SK-N-SH (cell line): Measurements from ENCODE around the gene CHID1. TPM values are rescaled to one million over a fixed set of nuclear protein-coding genes. Genes with fewer than 3 reads are reported as not detected.

Source experiments
- CTCF ChIA-PET: fragments of 300-600, 350-600 bp; formaldehyde crosslinking; extraction: SDS; loops from one replicate; lab custom pipeline; 2021; lab: Yijun Ruan, JAX
- POLR2A ChIA-PET: fragments of 350-600 bp; sonication (Branson Sonifier 250); formaldehyde crosslinking; extraction: SDS; loops from one replicate; lab custom pipeline; 2020; ENCODE audit warnings: antibody characterized with exemption, inconsistent platforms; lab: Yijun Ruan, JAX
- DNase-seq: peaks from one replicate; pipeline ENCODE4 v3.0.0; 2012
- H2AFZ ChIP-seq: fragments of 200-600 bp; sonication (generic); 2 replicates; pipeline ENCODE4 v1.8.1; 2016; ENCODE audit warnings: antibody characterized with exemption, mild to moderate bottlenecking, low read depth
- H3F3A ChIP-seq: fragments of 200-600 bp; sonication (generic); replicated peaks from 2 replicates; pipeline ENCODE3; 2016; ENCODE audit warnings: antibody characterized with exemption, mild to moderate bottlenecking; ENCODE audit not compliant: insufficient read depth
- H3K27ac ChIP-seq, 2 experiments: fragments of 200-500 bp in 1 of 2; fragments of 200-600 bp in 1 of 2; sonication (Bioruptor generic) in 1 of 2; sonication (generic), shearing (Covaris generic) in 1 of 2; 2 replicates each; pipeline versions ENCODE4 v1.5.1 to v1.6.1; 2014 to 2016; ENCODE audit warnings: low read depth in 2 of 2, inconsistent platforms in 1 of 2, low read length in 1 of 2, mild to moderate bottlenecking in 1 of 2, mixed read lengths in 1 of 2
- H3K27me3 ChIP-seq: fragments of 200-600 bp; sonication (generic), shearing (Covaris generic); 2 replicates; pipeline ENCODE4 v1.6.1; 2016; ENCODE audit warnings: mixed run types; ENCODE audit not compliant: insufficient read depth
- H3K36me3 ChIP-seq, 2 experiments: fragments of 200-500 bp in 1 of 2; fragments of 200-600 bp in 1 of 2; sonication (Bioruptor generic) in 1 of 2; sonication (generic) in 1 of 2; replicated peaks in 1 of 2; 2 replicates each; pipeline versions ENCODE3 to v1.5.1; 2014 to 2016; ENCODE audit warnings: low read length in 1 of 2, mild to moderate bottlenecking in 1 of 2; ENCODE audit not compliant: insufficient read depth in 2 of 2, control insufficient read depth in 1 of 2
- H3K4me1 ChIP-seq, 2 experiments: fragments of 200-500 bp in 1 of 2; fragments of 200-600 bp in 1 of 2; sonication (Bioruptor generic) in 1 of 2; sonication (generic), shearing (Covaris generic) in 1 of 2; 2 replicates each; pipeline versions ENCODE4 v1.5.1 to v1.6.1; 2014 to 2016; ENCODE audit warnings: low read depth in 1 of 2, low read length in 1 of 2, mixed run types in 1 of 2; ENCODE audit not compliant: insufficient read depth in 2 of 2, control insufficient read depth in 1 of 2
- H3K4me2 ChIP-seq: fragments of 200-600 bp; sonication (generic), shearing (Covaris generic); 2 replicates; pipeline ENCODE4 v1.6.1; 2017; ENCODE audit warnings: mixed run types
- H3K4me3 ChIP-seq, 2 experiments: fragments of 200-500 bp in 1 of 2; fragments of 200-600 bp in 1 of 2; sonication (Bioruptor generic) in 1 of 2; sonication (generic), shearing (Covaris generic) in 1 of 2; 2 replicates each; pipeline versions ENCODE4 v1.5.1 to v1.8.1; 2014 to 2016; ENCODE audit warnings: low read depth in 2 of 2, inconsistent platforms in 1 of 2, low read length in 1 of 2, mild to moderate bottlenecking in 1 of 2, mixed read lengths in 1 of 2, moderate library complexity in 1 of 2
- H3K79me2 ChIP-seq: fragments of 200-600 bp; sonication (generic); 2 replicates; pipeline ENCODE4 v1.8.1; 2017; ENCODE audit warnings: mild to moderate bottlenecking; ENCODE audit not compliant: insufficient read depth
- H3K9ac ChIP-seq: fragments of 200-600 bp; sonication (generic); 2 replicates; pipeline ENCODE4 v1.6.1; 2017; ENCODE audit warnings: mixed run types
- H3K9me2 ChIP-seq: fragments of 200-600 bp; sonication (generic); 2 replicates; pipeline ENCODE4 v1.6.1; 2017; ENCODE audit warnings: mixed run types
- H3K9me3 ChIP-seq: fragments of 200-600 bp; sonication (generic); 2 replicates; pipeline ENCODE4 v1.6.1; 2017; ENCODE audit warnings: mixed run types, mild to moderate bottlenecking, moderate library complexity
- H4K20me1 ChIP-seq: fragments of 200-600 bp; sonication (generic); 2 replicates; pipeline ENCODE4 v1.6.1; 2017; ENCODE audit warnings: mild to moderate bottlenecking, mixed run types; ENCODE audit not compliant: insufficient read depth
- CHD2 ChIP-seq: fragments of 150-350 bp; IDR thresholded peaks from 2 replicates; pipeline ENCODE4 v1.6.1; 2018; ENCODE audit warnings: low read length; ENCODE audit not compliant: partially characterized antibody
- FOSL2 ChIP-seq: IDR thresholded peaks from 2 replicates; pipeline ENCODE4 v1.4.0; 2012; ENCODE audit warnings: low read depth, mild to moderate bottlenecking, moderate library complexity, borderline replicate concordance
- FOXJ3 ChIP-seq: sonication (generic); formaldehyde crosslinking; IDR thresholded peaks from 2 replicates; pipeline ENCODE4 v1.5.1; 2020; ENCODE audit warnings: mild to moderate bottlenecking, missing genetic modification reagents
- FOXM1 ChIP-seq: IDR thresholded peaks from 2 replicates; pipeline ENCODE4 v1.4.0; 2012; ENCODE audit warnings: low read depth, mild to moderate bottlenecking
- NFIC ChIP-seq: IDR thresholded peaks from 2 replicates; pipeline ENCODE4 v1.4.0; 2012; ENCODE audit warnings: borderline replicate concordance
- NRF1 ChIP-seq: IDR thresholded peaks from 2 replicates; pipeline ENCODE4 v1.6.1; 2012; ENCODE audit warnings: low read depth, mild to moderate bottlenecking, low read length
- POLR2AphosphoS5 ChIP-seq: IDR thresholded peaks from 2 replicates; pipeline ENCODE4 v1.6.1; 2012; ENCODE audit warnings: low read depth, low read length
- RCOR1 ChIP-seq: fragments of 150-350 bp; IDR thresholded peaks from 2 replicates; pipeline ENCODE4 v1.6.1; 2017; ENCODE audit warnings: antibody characterized with exemption, low read length
- RFX5 ChIP-seq: IDR thresholded peaks from 2 replicates; pipeline ENCODE4 v1.6.1; 2012; ENCODE audit warnings: mild to moderate bottlenecking, improper control_type of control experiment, low read length
- SIN3A ChIP-seq: IDR thresholded peaks from 2 replicates; pipeline ENCODE4 v1.6.1; 2012; ENCODE audit warnings: low read depth, mild to moderate bottlenecking, low read length, moderate library complexity, borderline replicate concordance
- TAF1 ChIP-seq: IDR thresholded peaks from 2 replicates; pipeline ENCODE4 v1.6.1; 2012; ENCODE audit warnings: low read depth, mild to moderate bottlenecking, low read length, moderate library complexity, borderline replicate concordance
- TCF12 ChIP-seq: IDR thresholded peaks from 2 replicates; pipeline ENCODE4 v1.4.0; 2012
- TEAD4 ChIP-seq: IDR thresholded peaks from 2 replicates; pipeline ENCODE4 v1.4.0; 2012; ENCODE audit warnings: mild to moderate bottlenecking, borderline replicate concordance; ENCODE audit not compliant: insufficient read depth
- WGBS: methylation state at CpG from one replicate; pipeline ENCODE4 v1.1.6; 2017; ENCODE audit warnings: low lambda C conversion rate; 5-methylcytosine and 5-hydroxymethylcytosine counted together
- polyA plus RNA-seq, 3 experiments: library from polyadenylated mRNA; depleted of rRNA; stranded (reverse); fragments of >200 nt; gene quantifications; 2 replicates each; pipeline ENCODE4 v1.2.3, GENCODE V29; 2012
- TF ChIP-seq, protein P1 (sequence below): IDR thresholded peaks from 2 replicates; pipeline ENCODE4 v1.4.0; 2012; ENCODE audit warnings: low read depth, borderline replicate concordance
- TF ChIP-seq, protein P2 (sequence below): IDR thresholded peaks from 2 replicates; pipeline ENCODE4 v1.4.0; 2012; ENCODE audit warnings: low read depth
- TF ChIP-seq, protein P3 (sequence below): IDR thresholded peaks from 2 replicates; pipeline ENCODE4 v1.6.1; 2012; ENCODE audit warnings: mild to moderate bottlenecking, low read depth, low read length, moderate library complexity
- TF ChIP-seq, protein P4 (sequence below): fragments of 200-600 bp; sonication (generic); IDR thresholded peaks from 2 replicates; pipeline ENCODE4 v1.6.1; 2017; ENCODE audit warnings: antibody characterized with exemption, mild to moderate bottlenecking, moderate library complexity
- TF ChIP-seq, protein P5 (sequence below): fragments of 150-350 bp; IDR thresholded peaks from 2 replicates; pipeline ENCODE4 v1.6.1; 2017; ENCODE audit warnings: antibody characterized with exemption, low read length, low read depth, borderline replicate concordance
- TF ChIP-seq, protein P6 (sequence below): IDR thresholded peaks from 2 replicates; pipeline ENCODE4; 2012

The CHID1 gene
- polyA plus RNA-seq, 1 of the 3 experiments (the other 2 are of a cell fraction) = 231 TPM

DNA sequence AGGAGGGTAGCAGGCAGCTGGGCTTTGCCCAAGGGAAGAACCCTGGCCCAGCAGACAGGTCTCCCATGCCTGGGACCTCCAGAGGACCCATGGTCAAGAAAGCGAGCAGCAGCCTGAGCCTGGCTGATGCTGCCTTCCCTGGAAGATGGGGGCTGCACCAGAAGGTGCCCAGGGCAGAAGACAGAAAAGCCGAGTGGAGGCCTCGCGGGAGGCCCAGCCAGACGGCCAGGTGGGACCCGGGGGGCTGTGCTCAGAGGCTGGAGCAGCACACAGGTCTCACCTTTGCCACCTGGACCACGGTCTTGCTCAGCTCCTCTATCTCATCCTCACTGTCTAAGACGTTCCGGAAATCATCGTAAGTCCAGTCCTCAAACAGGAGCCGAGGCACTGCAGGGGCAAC lies 10.9 kb downstream of the CHID1 start:
- Histone ChIP-seq H3K9me2 (no peaks in the 10 kb centered on the region), H3K4me1 (no peaks in the 10 kb centered on the region), H3F3A (no peaks in the 10 kb centered on the region), H3K4me2 (no peak overlapping the region), H3K27ac (no peak overlapping the region), H3K9me3 (no peaks in the 10 kb centered on the region), H3K27me3 (no peaks in the 10 kb centered on the region), H3K36me3 (peaks cover 0 to 61% of the 10 kb centered on the region in 2 experiments), H3K9ac (no peak overlapping the region), H3K4me3 (no peak overlapping the region), H2AFZ (no peak overlapping the region), H4K20me1 (no peaks in the 10 kb centered on the region), H3K79me2 (no peaks in the 10 kb centered on the region)
- ChIA-PET POLR2A (no interaction called here), CTCF (interaction anchor here (2.6 kb wide), 1 partner anchor 51 kb away, joined by 21 read pairs; no protein-coding TSS in a partner anchor)
- TF ChIP-seq FOXM1 (no peak), RCOR1 (no peak), TAF1 (no peak), FOXJ3 (CRISPR knock-in tag) (no peak), TEAD4 (no peak), TCF12 (no peak), RFX5 (no peak), NRF1 (no peak), NFIC (no peak), FOSL2 (no peak), SIN3A (no peak), CHD2 (no peak), POLR2AphosphoS5 (no peak)
- TF ChIP-seq, protein P1, sequence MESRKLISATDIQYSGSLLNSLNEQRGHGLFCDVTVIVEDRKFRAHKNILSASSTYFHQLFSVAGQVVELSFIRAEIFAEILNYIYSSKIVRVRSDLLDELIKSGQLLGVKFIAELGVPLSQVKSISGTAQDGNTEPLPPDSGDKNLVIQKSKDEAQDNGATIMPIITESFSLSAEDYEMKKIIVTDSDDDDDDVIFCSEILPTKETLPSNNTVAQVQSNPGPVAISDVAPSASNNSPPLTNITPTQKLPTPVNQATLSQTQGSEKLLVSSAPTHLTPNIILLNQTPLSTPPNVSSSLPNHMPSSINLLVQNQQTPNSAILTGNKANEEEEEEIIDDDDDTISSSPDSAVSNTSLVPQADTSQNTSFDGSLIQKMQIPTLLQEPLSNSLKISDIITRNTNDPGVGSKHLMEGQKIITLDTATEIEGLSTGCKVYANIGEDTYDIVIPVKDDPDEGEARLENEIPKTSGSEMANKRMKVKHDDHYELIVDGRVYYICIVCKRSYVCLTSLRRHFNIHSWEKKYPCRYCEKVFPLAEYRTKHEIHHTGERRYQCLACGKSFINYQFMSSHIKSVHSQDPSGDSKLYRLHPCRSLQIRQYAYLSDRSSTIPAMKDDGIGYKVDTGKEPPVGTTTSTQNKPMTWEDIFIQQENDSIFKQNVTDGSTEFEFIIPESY = no peak
- TF ChIP-seq, protein P2, sequence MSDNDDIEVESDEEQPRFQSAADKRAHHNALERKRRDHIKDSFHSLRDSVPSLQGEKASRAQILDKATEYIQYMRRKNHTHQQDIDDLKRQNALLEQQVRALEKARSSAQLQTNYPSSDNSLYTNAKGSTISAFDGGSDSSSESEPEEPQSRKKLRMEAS = no peak
- TF ChIP-seq, protein P3, sequence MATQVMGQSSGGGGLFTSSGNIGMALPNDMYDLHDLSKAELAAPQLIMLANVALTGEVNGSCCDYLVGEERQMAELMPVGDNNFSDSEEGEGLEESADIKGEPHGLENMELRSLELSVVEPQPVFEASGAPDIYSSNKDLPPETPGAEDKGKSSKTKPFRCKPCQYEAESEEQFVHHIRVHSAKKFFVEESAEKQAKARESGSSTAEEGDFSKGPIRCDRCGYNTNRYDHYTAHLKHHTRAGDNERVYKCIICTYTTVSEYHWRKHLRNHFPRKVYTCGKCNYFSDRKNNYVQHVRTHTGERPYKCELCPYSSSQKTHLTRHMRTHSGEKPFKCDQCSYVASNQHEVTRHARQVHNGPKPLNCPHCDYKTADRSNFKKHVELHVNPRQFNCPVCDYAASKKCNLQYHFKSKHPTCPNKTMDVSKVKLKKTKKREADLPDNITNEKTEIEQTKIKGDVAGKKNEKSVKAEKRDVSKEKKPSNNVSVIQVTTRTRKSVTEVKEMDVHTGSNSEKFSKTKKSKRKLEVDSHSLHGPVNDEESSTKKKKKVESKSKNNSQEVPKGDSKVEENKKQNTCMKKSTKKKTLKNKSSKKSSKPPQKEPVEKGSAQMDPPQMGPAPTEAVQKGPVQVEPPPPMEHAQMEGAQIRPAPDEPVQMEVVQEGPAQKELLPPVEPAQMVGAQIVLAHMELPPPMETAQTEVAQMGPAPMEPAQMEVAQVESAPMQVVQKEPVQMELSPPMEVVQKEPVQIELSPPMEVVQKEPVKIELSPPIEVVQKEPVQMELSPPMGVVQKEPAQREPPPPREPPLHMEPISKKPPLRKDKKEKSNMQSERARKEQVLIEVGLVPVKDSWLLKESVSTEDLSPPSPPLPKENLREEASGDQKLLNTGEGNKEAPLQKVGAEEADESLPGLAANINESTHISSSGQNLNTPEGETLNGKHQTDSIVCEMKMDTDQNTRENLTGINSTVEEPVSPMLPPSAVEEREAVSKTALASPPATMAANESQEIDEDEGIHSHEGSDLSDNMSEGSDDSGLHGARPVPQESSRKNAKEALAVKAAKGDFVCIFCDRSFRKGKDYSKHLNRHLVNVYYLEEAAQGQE = no peak
- TF ChIP-seq, protein P4, sequence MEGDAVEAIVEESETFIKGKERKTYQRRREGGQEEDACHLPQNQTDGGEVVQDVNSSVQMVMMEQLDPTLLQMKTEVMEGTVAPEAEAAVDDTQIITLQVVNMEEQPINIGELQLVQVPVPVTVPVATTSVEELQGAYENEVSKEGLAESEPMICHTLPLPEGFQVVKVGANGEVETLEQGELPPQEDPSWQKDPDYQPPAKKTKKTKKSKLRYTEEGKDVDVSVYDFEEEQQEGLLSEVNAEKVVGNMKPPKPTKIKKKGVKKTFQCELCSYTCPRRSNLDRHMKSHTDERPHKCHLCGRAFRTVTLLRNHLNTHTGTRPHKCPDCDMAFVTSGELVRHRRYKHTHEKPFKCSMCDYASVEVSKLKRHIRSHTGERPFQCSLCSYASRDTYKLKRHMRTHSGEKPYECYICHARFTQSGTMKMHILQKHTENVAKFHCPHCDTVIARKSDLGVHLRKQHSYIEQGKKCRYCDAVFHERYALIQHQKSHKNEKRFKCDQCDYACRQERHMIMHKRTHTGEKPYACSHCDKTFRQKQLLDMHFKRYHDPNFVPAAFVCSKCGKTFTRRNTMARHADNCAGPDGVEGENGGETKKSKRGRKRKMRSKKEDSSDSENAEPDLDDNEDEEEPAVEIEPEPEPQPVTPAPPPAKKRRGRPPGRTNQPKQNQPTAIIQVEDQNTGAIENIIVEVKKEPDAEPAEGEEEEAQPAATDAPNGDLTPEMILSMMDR = no peak
- TF ChIP-seq, protein P5, sequence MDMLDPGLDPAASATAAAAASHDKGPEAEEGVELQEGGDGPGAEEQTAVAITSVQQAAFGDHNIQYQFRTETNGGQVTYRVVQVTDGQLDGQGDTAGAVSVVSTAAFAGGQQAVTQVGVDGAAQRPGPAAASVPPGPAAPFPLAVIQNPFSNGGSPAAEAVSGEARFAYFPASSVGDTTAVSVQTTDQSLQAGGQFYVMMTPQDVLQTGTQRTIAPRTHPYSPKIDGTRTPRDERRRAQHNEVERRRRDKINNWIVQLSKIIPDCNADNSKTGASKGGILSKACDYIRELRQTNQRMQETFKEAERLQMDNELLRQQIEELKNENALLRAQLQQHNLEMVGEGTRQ = no peak
- TF ChIP-seq, protein P6, sequence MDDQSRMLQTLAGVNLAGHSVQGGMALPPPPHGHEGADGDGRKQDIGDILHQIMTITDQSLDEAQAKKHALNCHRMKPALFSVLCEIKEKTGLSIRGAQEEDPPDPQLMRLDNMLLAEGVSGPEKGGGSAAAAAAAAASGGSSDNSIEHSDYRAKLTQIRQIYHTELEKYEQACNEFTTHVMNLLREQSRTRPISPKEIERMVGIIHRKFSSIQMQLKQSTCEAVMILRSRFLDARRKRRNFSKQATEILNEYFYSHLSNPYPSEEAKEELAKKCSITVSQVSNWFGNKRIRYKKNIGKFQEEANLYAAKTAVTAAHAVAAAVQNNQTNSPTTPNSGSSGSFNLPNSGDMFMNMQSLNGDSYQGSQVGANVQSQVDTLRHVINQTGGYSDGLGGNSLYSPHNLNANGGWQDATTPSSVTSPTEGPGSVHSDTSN = no peak
- 92% methylated on average over 5 of the region's 11 CpGs for WGBS
- DNase-seq = no peak
